ENCODE measurements around the gene CAMTA1.

Gene CAMTA1

GRCh38 chr1:7557301-7557891, 772.1 kb downstream of the CAMTA1 start:
- no peak for DNase-seq (ENCODE audit: low read depth)

- no peak for DNase-seq (ENCODE audit: low read depth)
Measured at GRCh38 chr1:7558041-7558461, 772.8 kb downstream of the CAMTA1 start.

- DNase-seq (ENCODE audit: low read depth) = no peak
Measured at GRCh38 chr1:7558481-7558880, 773.2 kb downstream of the CAMTA1 start.

GRCh38 chr1:7558921-7559869, 773.9 kb downstream of the CAMTA1 start:
- no peak for DNase-seq (ENCODE audit: low read depth)

- DNase-seq (ENCODE audit: low read depth) = no peak
Measured at GRCh38 chr1:7560128-7560527, 774.9 kb downstream of the CAMTA1 start.

GRCh38 chr1:7560601-7561181, 775.4 kb downstream of the CAMTA1 start:
- no peak for DNase-seq (ENCODE audit: low read depth)

- no peak for DNase-seq (ENCODE audit: low read depth)
Measured at GRCh38 chr1:7561331-7561921, 776.2 kb downstream of the CAMTA1 start.

GRCh38 chr1:7561936-7562728, 776.9 kb downstream of the CAMTA1 start:
- no peak for DNase-seq (ENCODE audit: low read depth)

- DNase-seq (ENCODE audit: low read depth) = no peak
Measured at GRCh38 chr1:7562729-7563605, 777.7 kb downstream of the CAMTA1 start.

GRCh38 chr1:7564137-7564536, 778.9 kb downstream of the CAMTA1 start:
- DNase-seq (ENCODE audit: low read depth) = no peak

GRCh38 chr1:7565099-7565750, 780.0 kb downstream of the CAMTA1 start:
- DNase-seq (ENCODE audit: low read depth) = no peak

- no peak for DNase-seq (ENCODE audit: low read depth)
Measured at GRCh38 chr1:7566417-7567375, 781.4 kb downstream of the CAMTA1 start.

- DNase-seq (ENCODE audit: low read depth) = no peak
Measured at GRCh38 chr1:7567376-7567775, 782.1 kb downstream of the CAMTA1 start.

- no peak for DNase-seq (ENCODE audit: low read depth)
Measured at GRCh38 chr1:7568053-7568452, 782.8 kb downstream of the CAMTA1 start.

GRCh38 chr1:7568901-7569524, 783.8 kb downstream of the CAMTA1 start:
- no peak for DNase-seq (ENCODE audit: low read depth)

GRCh38 chr1:7570311-7570710, 785.1 kb downstream of the CAMTA1 start:
- DNase-seq (ENCODE audit: low read depth) = no peak

- no peak for DNase-seq (ENCODE audit: low read depth)
Measured at GRCh38 chr1:7572654-7573152, 787.4 kb downstream of the CAMTA1 start.

GRCh38 chr1:7573481-7573880, 788.2 kb downstream of the CAMTA1 start:
- no peak for DNase-seq (ENCODE audit: low read depth)
